GM12891 (cell line): ENCODE results near the gene IGSF10.

ENCODE experiments used
- PAX5 ChIP-seq: IDR thresholded peaks from 2 replicates; pipeline ENCODE4 v1.6.1; 2011; ENCODE audit warnings: low read length, moderate library complexity, mild to moderate bottlenecking; ENCODE audit not compliant: insufficient read depth, severe bottlenecking
- POLR2A ChIP-seq: IDR thresholded peaks from 2 replicates; pipeline ENCODE4 v1.6.1; 2011; ENCODE audit warnings: low read depth, low read length, control low read depth
- POLR2AphosphoS5 ChIP-seq: IDR thresholded peaks from 2 replicates; pipeline ENCODE4 v1.6.1; 2011; ENCODE audit warnings: low read depth, low read length, control low read depth
- POU2F2 ChIP-seq: IDR thresholded peaks from 2 replicates; pipeline ENCODE4 v1.6.1; 2011; ENCODE audit warnings: low read depth, mild to moderate bottlenecking, control low read depth, low read length, moderate library complexity
- TAF1 ChIP-seq: IDR thresholded peaks from 2 replicates; pipeline ENCODE4 v1.6.1; 2011; ENCODE audit warnings: low read depth, low read length, control low read depth

DNA sequence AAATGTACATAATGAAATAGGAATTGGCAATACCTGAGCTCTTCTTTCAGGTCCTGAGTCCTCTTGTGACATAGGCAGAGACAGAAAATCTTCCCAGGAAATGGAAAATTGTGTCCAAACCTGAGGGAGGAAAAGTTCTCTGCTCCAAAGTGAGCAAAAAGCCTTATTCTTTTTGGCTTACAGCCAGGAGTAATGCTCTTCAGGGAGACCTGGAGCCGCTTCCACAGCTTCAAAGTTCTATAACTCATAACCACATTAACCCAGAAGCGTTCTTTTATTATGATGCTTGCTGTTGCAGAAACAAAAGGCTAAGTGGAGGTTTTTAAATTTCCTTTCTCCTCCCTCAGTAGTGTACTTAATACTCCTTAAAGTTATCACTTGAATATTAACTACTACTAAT lies 633 bp downstream of the IGSF10 start:
- TF ChIP-seq POLR2A (no peak), POLR2AphosphoS5 (no peak), PAX5 (no peak), TAF1 (no peak), POU2F2 (no peak)
